Measurements from ENCODE around the gene BCAP31. TPM values are rescaled to one million over a fixed set of nuclear protein-coding genes. Genes with fewer than 3 reads are reported as not detected.

Gene BCAP31
- total RNA-seq, 2 donors from 2014 or later, result 82.7 to 104 TPM

GRCh38 chrX:153764786-153765137 is 40.6 kb upstream of the BCAP31 start:
- no peak for DNase-seq (ENCODE audit: low spot score)
- peak overlapping the region; percentile 68 for H3K4me3 ChIP-seq

GRCh38 chrX:153763989-153764755 is 40.0 kb upstream of the BCAP31 start, which contains the start of gene PLXNB3:
Gene PLXNB3 (plus strand): TSS chrX:153764249. CDS start chrX:153765536, 1,287 bp downstream.
- H3K4me3 ChIP-seq, result peak within 1 kb of the TSS; percentile 68
- H3K36me3 ChIP-seq, result no peaks in the 10 kb centered on the region
- TF ChIP-seq, protein P1, sequence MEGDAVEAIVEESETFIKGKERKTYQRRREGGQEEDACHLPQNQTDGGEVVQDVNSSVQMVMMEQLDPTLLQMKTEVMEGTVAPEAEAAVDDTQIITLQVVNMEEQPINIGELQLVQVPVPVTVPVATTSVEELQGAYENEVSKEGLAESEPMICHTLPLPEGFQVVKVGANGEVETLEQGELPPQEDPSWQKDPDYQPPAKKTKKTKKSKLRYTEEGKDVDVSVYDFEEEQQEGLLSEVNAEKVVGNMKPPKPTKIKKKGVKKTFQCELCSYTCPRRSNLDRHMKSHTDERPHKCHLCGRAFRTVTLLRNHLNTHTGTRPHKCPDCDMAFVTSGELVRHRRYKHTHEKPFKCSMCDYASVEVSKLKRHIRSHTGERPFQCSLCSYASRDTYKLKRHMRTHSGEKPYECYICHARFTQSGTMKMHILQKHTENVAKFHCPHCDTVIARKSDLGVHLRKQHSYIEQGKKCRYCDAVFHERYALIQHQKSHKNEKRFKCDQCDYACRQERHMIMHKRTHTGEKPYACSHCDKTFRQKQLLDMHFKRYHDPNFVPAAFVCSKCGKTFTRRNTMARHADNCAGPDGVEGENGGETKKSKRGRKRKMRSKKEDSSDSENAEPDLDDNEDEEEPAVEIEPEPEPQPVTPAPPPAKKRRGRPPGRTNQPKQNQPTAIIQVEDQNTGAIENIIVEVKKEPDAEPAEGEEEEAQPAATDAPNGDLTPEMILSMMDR (IDR thresholded peaks at IDR 0.05), result peak; percentile 75
- peak; percentile 33 for DNase-seq (ENCODE audit: low spot score)
- H3K4me1 ChIP-seq (ENCODE audit: control insufficient read depth in 1 of 2, low read depth in 2 of 2), result peaks cover 0 to 8% of the 10 kb centered on the region in 2 donors
- ATAC-seq (ENCODE audit: insufficient number of reproducible peaks, low FRiP score, low read depth), result peak; percentile 28
- H3K27me3 ChIP-seq (replicated peaks; ENCODE audit: insufficient read depth), result no peaks in the 10 kb centered on the region
- no peaks in the 10 kb centered on the region for H3K9me3 ChIP-seq
- peak within 1 kb of the TSS in 1 of 2 donors; percentile 74 for H3K27ac ChIP-seq

More at GRCh38 chrX:153764786-153765137, 40.6 kb upstream of the BCAP31 start:
- H3K4me1 ChIP-seq (ENCODE audit: control insufficient read depth in 1 of 2, low read depth in 2 of 2), result peaks cover 0 to 8% of the 10 kb centered on the region in 2 donors
- ATAC-seq (ENCODE audit: insufficient number of reproducible peaks, low FRiP score, low read depth), result no peak
- H3K36me3 ChIP-seq, result no peaks in the 10 kb centered on the region
- H3K9me3 ChIP-seq, result no peaks in the 10 kb centered on the region
- TF ChIP-seq, protein P1 (IDR thresholded peaks at IDR 0.05), result no peak
- peak overlapping the region in 1 of 2 donors; percentile 74 for H3K27ac ChIP-seq
- H3K27me3 ChIP-seq (replicated peaks; ENCODE audit: insufficient read depth), result no peaks in the 10 kb centered on the region

DNA sequence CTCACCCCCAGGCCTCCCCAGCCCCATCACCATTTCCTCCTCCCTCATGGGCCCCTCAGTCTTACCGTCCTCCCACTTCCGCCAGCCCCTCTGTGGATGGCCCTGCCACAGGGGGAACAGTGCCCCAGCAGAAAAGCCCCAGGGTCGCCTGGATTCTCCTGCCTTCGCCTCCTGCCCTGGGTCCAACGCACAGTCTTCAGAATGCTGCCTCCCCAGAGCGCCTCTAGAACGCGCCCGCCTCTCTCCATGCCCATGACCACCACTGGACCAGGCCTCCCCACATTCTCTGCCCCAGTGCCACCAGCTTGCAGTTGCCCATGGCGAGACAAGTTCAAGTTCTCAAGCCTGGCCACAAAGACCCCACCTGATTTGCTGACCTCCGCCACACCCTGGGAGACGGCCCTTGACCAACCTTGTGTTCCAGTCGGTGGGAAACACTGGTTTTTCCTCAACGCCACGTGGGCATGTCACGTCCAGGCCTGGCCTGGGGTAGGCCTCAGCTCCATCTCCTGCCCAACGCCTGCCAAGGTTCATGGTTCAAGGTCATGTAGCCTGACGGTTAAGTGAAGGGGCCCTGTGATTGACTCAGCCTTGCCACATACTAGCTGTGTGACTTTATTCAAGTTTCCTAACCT is 39.2 kb upstream of the BCAP31 start:
- DNase-seq (ENCODE audit: low spot score) (no peak), ATAC-seq (ENCODE audit: insufficient number of reproducible peaks, low FRiP score, low read depth) (no peak)
- Histone ChIP-seq H3K4me3 (no peak overlapping the region), H3K36me3 (no peaks in the 10 kb centered on the region), H3K27me3 (replicated peaks; ENCODE audit: insufficient read depth) (no peaks in the 10 kb centered on the region), H3K9me3 (no peaks in the 10 kb centered on the region), H3K27ac (no peak overlapping the region), H3K4me1 (ENCODE audit: control insufficient read depth in 1 of 2, low read depth in 2 of 2) (peaks cover 0 to 8% of the 10 kb centered on the region in 2 donors)
- TF ChIP-seq, protein P1 (IDR thresholded peaks at IDR 0.05), result no peak

GRCh38 chrX:153762626-153763173 is 38.5 kb upstream of the BCAP31 start:
- DNase-seq (ENCODE audit: low spot score) (no peak), ATAC-seq (ENCODE audit: insufficient number of reproducible peaks, low FRiP score, low read depth) (no peak)
- TF ChIP-seq, protein P1 (IDR thresholded peaks at IDR 0.05), result no peak
- Histone ChIP-seq H3K27ac (no peak overlapping the region), H3K9me3 (no peaks in the 10 kb centered on the region), H3K4me1 (ENCODE audit: control insufficient read depth in 1 of 2, low read depth in 2 of 2) (peaks cover 0 to 8% of the 10 kb centered on the region in 2 donors), H3K36me3 (no peaks in the 10 kb centered on the region), H3K4me3 (no peak overlapping the region), H3K27me3 (replicated peaks; ENCODE audit: insufficient read depth) (no peaks in the 10 kb centered on the region)

GRCh38 chrX:153761863-153762262 is 37.7 kb upstream of the BCAP31 start:
- no peak for DNase-seq (ENCODE audit: low spot score)
- H3K36me3 ChIP-seq, result no peaks in the 10 kb centered on the region
- TF ChIP-seq, protein P1 (IDR thresholded peaks at IDR 0.05), result no peak

More at GRCh38 chrX:153761863-153762262, 37.7 kb upstream of the BCAP31 start:
- Histone ChIP-seq H3K9me3 (no peaks in the 10 kb centered on the region), H3K27ac (no peak overlapping the region), H3K4me3 (no peak overlapping the region), H3K27me3 (replicated peaks; ENCODE audit: insufficient read depth) (no peaks in the 10 kb centered on the region), H3K4me1 (ENCODE audit: control insufficient read depth in 1 of 2, low read depth in 2 of 2) (peaks cover 0 to 6% of the 10 kb centered on the region in 2 donors)
- no peak for ATAC-seq (ENCODE audit: insufficient number of reproducible peaks, low FRiP score, low read depth)

Data from thoracic aorta (tissue), 2 donors.